GM18951 (cell line): Measurements from ENCODE around the gene GPC5.
"Not testable (repeated sequence)": the region's sequence is repeated elsewhere in the genome, so short reads cannot be mapped to it uniquely, and the experiment has no call there.

ENCODE experiments used
- POLR2A ChIP-seq: IDR thresholded peaks from 4 replicates; pipeline ENCODE4 v1.6.1; 2011; ENCODE audit warnings: mild to moderate bottlenecking; ENCODE audit not compliant: insufficient read length, insufficient read depth; ENCODE audit errors: extremely low read depth
- in situ Hi-C: fragments of 300-500 bp; cut with MboI; formaldehyde crosslinking; loops from one replicate; pipeline ENCODE4 v1.12.0; 2022; ENCODE audit warnings: low sequenced_read_pairs, mixed read lengths, inconsistent platforms; ENCODE audit not compliant: unreplicated experiment

The GPC5 gene

DNA sequence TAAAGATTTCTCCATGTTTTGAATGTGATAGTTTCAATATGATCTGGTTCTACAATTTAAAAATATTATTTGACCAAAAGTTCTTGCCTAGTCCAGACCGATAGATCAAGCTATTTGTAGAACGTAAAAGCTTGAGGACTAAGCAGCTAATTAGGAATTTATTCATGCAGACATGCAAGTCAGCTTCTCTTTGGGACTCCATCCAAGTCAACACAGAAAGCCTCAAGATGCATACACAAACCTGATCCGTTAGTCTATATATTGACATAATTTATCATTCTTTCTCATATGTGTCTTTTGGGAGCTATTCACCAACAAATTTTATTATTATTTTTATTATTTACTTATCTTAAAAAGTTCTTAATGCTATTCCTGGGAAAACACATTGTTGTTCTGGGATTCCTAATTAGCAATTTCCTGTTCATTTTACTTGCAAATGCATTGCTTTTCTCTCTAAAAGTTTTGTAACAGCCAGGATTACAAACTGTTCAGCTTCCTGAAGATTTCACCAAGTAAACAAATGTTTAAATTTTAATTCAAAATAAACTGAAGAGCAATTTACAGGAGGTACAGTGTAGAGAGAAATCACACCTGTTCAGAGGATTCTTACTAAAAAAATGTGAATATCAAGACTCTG, 375.3 kb downstream of the GPC5 start:
- in situ Hi-C loops = no loop called here
- TF ChIP-seq POLR2A = no peak

DNA sequence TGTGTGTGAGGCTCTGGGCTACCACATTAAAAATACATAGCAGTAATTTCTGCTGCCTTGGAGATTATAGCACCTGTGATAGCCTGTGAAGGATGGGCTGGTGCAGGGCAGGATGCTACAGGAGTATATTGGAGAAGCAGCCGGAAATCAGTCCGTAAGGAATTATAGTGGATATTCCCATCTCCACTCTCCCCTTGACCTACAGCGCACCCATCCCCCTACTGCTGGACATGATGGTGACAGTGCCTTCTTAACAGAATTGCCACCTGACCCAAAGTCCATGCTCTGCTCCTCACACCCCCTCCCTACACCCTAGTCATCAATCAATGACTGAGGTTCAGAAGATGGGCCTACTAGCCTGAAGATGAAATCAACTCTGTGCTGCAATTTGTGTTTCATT, 376.0 kb downstream of the GPC5 start:
- no peak for TF ChIP-seq POLR2A
- in situ Hi-C loops = no loop called here

DNA sequence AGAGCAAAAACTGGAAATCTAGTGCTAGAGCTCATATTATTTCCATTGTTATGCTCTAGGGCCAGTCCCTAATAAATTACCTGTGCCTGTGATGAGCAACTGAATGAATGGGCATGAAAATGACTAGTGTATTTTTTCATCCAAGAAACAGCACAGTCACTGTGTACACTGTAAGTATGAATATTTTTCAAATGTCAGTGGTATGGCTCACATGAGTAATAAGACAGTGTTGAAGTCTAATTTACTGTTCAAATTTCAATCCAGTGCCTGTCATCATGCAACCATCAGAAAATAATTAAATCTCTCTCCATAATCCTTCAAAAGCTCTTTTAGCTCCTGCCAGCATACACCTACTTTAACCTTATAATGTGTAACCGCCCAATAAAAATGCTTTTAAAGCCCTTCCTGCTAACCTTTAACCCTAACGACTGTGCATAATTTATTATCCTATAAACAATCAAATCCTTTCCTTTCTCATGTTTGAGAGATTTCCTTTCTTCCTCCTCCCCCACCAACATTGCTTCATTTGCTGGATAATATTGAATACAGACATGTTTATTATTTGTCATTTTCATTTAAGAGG, 378.3 kb downstream of the GPC5 start:
- in situ Hi-C loops = no loop called here
- no peak for TF ChIP-seq POLR2A

DNA sequence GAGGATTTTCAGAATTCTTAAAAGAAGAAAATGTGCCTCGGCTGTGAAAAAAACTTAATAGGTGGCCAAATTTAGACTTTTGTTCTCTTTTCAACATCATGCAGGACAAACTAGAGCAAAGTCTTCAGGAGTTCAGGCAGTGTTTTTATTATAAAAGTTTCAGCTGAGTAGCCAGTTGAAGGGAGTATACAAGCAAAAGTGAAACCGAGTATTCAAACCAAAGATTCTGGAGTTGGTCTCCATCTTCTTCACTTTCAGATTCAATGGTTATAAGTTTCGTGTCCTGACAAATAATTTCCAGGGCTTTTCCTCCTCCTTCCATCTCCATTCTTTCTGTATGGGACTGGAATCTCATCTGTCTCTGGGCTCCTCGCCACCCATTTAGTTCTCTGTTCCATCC, 379.7 kb downstream of the GPC5 start:
- in situ Hi-C loops = no loop called here
- TF ChIP-seq POLR2A = no peak

DNA sequence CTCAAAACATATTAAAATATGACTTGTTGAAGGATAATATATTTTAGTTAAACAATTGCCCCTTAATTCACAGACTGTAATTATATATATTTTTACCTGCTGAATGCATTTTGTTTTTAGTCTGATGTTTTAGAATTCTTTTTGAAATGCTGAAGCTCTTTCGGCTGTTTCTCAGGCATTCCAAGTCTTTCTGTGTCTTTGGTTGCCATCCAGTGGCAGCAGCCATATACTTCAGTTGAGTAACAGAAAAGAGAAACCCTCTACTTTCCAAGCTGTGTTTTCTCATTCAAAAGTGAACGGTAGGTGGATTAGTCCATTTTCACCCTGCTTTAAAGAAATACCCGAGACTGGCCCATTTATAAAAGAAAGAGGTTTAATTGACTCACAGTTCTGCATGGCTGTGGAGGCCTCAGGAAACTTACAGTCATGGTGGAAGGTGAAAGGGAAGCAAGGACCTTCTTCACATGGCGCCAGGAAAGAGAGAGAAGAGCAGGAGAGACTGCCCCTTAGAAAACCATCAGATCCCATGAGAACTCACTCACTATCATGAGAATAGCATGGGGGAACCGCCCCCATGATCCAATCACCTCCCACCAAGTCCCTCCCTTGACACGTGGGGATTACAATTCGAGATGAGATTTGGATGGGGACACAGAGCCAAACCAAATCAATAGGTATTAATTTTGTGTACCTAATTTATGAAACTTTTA, 383.7 kb downstream of the GPC5 start:
- in situ Hi-C loops = not testable (repeated sequence)

DNA sequence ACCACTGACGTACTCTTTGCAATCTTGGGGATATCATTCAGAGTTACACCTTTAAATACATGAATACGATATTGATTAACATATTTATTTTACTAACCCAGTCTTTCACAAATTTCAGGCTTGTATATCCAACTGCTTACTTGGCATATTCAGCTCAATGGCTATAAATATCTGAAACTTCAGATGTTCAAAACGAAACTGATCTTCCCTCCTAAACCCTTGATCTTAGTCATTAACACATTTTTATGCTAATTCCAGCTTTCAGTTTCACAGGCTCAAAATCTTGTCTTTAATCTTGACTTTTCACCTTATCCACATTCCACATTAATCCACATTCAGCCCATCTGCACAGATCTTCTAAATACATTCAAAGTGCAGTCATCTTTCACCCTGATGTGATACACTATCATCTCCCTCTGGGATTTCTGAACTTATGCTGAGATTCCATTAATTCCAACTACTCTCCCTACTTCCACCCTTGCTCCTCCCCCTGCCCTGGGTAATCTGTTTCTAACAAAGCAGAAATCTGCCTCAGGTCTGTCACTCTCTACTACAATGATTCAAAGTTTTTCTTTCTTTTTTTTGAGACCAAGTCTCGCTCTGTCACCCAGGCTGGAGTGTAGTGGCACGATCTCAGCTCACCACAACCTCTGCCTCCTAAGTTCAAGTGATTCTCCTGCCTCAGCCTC, 387.2 kb downstream of the GPC5 start:
- no peak for TF ChIP-seq POLR2A
- in situ Hi-C loops = no loop called here

DNA sequence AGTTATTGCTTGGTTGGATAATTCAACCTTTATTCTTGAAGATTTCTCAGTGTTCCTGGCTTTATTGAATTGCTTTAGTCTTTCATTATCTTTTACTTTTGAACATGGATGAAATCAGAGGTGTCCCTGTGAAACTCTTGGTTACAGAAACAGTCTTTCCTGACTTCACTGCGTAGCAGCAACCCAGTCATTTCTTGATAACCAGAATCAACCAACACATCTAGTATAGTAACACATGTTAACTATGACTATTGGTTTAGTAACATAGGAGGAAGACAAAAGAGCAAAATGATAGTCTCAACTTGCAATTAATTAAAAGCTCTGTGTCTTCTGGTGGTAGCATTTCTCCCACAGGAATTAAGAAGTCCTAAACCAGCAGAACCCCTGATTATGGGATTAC, 393.6 kb downstream of the GPC5 start:
- no peak for TF ChIP-seq POLR2A
- in situ Hi-C loops = no loop called here

DNA sequence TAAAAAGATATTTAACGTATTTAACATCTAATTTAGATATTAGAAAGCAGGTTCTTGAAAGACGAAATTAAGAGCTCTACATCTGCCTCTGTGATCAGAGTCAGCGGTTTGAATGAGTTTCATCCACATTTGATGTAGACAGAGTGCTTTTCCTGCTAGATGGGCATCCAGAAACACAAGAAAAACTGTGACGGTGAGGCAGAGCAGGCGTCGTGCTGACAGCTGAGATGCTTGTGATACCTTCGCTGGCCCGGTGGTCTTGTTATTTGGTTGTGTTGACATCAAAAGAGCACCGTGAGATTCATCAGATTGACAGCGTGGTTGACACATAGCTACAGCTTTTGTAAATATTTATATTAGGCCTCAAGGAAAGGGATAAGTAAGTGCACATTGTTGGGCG, 399.1 kb downstream of the GPC5 start:
- in situ Hi-C loops = no loop called here

DNA sequence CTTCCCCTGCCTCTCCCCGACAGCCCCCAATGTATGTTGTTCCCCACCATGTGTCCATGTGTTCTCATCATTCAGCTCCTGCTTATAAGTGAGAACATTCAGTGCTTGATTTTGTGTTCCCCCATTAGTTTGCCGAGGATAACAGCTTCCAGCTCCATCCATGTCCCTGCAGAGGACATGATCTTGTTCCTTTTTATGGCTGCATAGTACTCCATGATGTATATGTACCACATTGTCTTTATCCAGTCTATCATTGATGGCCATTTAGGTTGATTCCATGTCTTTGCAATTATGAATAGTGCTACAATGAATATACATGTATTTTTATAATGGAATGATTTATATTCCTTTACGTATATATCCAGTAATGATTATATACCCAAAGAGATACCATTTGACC, 399.9 kb downstream of the GPC5 start:
- in situ Hi-C loops = not testable (repeated sequence)

More for the DNA sequence above, 399.1 kb downstream of the GPC5 start:
- TF ChIP-seq POLR2A = no peak

DNA sequence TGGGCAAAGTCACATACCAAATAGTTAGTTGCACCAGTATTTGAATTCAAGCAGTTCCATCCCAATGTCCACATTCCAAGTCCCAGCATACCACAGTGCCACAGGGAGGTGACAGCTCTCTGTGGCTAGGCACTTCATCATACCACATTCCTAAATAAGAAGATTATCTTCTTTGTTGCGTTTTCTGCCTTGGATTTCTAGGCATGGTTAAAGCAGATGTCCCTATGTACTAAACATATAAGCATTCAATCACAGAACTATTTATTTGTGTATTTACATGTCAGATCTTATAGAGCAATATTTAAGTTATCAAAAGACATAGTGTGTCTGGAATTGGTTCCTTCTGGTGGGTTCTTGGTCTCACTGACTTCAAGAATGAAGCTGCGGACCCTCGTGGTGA, 403.4 kb downstream of the GPC5 start:
- in situ Hi-C loops = not testable (repeated sequence)

DNA sequence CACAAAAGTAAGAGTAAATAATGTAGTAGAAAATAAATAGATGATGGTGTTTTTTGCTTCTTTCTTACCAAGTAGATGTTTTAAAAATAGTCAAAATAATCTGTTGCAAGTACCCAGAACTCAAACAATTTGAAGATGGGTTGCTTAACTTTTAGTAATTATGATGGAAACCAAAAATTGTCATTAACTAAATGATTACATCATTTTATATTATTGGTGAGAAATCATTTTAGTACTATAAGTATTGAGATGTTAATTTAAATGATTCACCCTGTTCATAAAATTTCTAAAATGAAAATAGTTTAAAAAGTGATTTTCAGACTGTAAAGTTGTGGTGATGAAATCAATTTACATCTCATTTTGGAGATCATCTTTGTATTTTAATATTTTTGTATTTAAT, 404.5 kb downstream of the GPC5 start:
- in situ Hi-C loops = no loop called here
- no peak for TF ChIP-seq POLR2A

DNA sequence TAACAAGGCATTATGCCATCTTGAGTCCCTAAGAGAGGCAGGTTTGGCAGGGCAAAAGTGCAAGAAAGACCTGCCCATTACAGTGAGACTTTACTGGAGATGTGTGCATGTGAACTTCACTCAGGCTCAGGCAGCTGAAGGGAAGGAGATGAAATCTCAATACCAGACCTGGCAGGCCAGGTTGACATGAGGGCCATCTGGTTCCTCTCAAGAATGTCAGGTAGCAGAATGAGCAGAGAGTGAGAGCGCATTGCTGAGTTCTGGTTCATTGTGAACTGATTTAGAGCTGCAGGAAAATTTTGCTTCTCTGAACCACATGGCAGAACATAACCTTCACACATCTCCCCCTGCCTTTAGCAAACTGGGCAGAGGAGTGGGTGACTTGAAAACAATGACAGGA, 406.3 kb downstream of the GPC5 start:
- in situ Hi-C loops = no loop called here
- no peak for TF ChIP-seq POLR2A

DNA sequence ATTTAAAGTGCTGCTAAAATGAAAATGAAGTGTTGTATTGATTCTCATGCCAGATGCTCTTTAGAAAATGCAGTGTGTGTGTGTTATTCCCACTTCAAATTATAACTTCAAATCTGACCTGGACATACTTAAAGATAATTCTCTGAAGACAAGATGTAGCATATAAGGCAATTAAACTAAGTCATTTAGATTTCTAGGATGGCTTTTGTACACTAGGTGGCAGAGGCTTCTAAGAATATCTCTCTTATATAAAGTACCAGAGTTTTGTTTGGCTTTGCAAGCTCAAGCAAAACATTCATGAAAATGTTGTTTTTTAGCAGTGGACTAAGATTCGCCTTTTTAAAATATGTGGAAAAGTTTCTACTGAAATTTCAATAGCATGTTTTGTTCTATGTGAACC, 407.2 kb downstream of the GPC5 start:
- in situ Hi-C loops = no loop called here
- no peak for TF ChIP-seq POLR2A

DNA sequence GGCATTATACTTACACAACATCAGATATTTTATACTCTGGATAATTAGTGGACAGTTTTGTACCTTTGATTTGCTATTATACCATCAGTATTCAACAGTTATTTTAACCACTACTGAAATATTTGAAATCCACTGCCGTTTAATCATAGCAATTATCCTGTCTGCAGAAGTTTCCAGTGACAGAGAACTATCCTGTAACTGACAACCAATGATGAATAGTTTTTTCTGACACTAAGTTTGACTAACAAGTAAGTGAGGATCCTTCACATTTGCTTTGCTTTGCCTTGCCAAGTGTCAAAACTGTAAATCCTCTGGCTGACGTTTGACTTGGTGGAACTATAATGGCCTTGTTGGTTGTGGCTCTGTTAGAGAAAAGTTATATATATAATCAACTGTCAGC, 410.7 kb downstream of the GPC5 start:
- no peak for TF ChIP-seq POLR2A
- in situ Hi-C loops = no loop called here
